Measurements from ENCODE around the gene DENND6A.
"Not testable (repeated sequence)": the region's sequence is repeated elsewhere in the genome, so short reads cannot be mapped to it uniquely, and the experiment has no call there.

DENND6A gene

DNA sequence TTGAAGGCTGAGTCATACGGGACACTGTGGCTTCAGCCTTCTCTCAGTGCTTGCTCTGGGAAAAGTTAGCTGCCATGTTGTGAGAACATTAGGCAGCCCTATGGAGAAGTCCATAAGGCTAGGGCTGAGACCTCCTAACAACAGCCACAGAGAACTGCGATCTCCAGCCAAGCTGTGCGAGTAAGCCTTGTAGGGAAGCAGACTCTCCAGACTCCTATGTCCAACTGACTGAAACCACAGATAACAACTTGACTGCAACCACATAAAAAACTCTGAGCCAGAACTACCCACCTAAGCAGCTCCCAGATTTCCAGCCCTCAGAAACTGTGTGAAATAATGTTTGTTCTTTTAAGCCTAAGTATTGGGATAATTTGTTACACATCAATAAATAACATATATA is 40.7 kb downstream of the DENND6A start:
- DNase-seq (ENCODE audit: low read depth, low spot score) = no peak
- H3K4me3 ChIP-seq (ENCODE audit: low read length) = no peak overlapping the region

- no peak overlapping the region for H3K4me3 ChIP-seq (ENCODE audit: low read length)
- no peak for DNase-seq (ENCODE audit: low read depth, low spot score)
Measured at GRCh38 chr3:57647292-57647940, 45.5 kb downstream of the DENND6A start.

GRCh38 chr3:57646723-57647122 is 46.2 kb downstream of the DENND6A start:
- peak; percentile 8 for DNase-seq (ENCODE audit: low read depth, low spot score)

GRCh38 chr3:57644740-57645139 is 48.1 kb downstream of the DENND6A start:
- DNase-seq (ENCODE audit: low read depth, low spot score) = no peak

More at GRCh38 chr3:57646723-57647122, 46.2 kb downstream of the DENND6A start:
- H3K4me3 ChIP-seq (ENCODE audit: low read length) = no peak overlapping the region

DNA sequence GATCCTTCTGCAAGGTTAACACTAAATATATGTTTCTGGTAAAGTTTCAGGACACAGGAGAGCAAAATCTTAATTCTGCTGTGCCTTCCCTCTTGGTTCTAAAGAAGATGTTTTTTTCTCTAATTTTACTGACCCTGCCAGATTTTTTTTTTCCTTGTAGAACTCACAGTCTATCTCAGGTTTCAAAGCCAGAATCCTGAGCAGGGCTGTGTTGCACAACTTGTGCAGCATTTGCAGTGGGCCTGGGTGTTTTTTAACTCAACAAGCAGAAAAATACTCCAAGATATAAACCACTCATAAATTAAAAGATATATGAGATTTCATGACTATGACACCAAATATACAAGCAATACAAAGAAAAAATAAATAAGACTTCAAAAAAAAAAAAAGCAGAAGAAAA is 55.5 kb downstream of the DENND6A start:
- no peak for DNase-seq (ENCODE audit: low read depth, low spot score)
- no peak overlapping the region for H3K4me3 ChIP-seq (ENCODE audit: low read length)

More at GRCh38 chr3:57644740-57645139, 48.1 kb downstream of the DENND6A start:
- no peak overlapping the region for H3K4me3 ChIP-seq (ENCODE audit: low read length)

DNA sequence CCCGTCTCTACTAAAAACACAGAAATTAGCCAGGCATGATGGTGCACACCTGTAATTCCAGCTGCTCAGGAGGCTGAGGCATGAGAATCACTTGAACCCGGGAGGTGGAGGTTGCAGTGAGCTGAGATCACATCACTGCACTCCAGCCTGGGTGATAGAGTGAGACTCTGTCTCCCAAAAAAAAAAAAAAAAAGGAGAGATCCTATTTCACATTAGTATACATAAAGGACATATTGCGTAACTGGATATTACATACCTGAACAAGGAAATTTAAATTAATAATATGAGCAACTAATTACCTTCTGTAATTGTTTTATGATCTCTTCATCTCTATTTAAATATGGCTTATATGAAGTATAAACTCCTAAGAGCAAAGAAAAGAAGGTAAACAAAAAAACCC is 58.6 kb downstream of the DENND6A start:
- not testable (repeated sequence) for H3K4me3 ChIP-seq (ENCODE audit: low read length)

GRCh38 chr3:57627976-57628375 is 64.9 kb downstream of the DENND6A start:
- DNase-seq (ENCODE audit: low read depth, low spot score) = no peak

More for the DNA sequence above, 58.6 kb downstream of the DENND6A start:
- DNase-seq (ENCODE audit: low read depth, low spot score) = not testable (repeated sequence)

GRCh38 chr3:57624801-57625200 is 68.1 kb downstream of the DENND6A start:
- DNase-seq (ENCODE audit: low read depth, low spot score) = no peak
- no peak overlapping the region for H3K4me3 ChIP-seq (ENCODE audit: low read length)

More at GRCh38 chr3:57627976-57628375, 64.9 kb downstream of the DENND6A start:
- H3K4me3 ChIP-seq (ENCODE audit: low read length) = no peak overlapping the region

DNA sequence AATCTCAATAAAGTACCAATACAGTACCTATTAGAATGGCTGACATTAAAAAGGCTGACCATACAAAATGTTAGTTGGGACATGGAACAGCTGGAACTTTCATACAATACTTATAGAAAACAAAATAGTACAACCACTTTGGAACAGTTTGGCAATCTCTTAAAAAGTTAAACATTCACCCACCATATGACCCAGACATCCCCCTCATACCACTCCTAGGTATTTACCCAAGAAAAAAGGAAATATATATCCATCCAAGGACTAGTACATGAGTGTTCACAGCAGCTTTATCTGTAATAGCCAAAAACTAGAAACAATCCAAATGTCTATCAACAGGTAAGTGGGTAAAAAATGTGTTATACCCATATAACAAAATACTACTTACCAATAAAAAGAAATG is 70.5 kb downstream of the DENND6A start:
- DNase-seq (ENCODE audit: low read depth, low spot score) = no peak
- H3K4me3 ChIP-seq (ENCODE audit: low read length) = no peak overlapping the region

DNA sequence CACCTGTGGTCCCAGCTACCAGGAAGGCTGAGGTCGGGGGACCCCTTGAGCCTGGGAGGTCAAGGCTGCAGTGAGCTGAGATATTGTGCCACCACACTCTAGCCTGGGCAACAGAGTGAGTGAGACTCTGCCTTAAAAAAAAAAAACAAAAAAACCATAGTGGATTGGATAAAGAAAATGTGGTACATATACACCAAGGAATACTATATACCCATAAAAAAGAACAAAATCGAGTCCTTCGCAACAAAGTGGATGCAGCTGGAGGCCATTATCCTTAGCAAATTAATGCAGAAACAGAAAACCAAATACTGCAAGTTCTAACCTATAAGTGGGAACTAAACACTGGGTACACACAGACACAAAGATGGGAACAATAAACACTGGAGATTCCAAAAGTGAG is 75.1 kb downstream of the DENND6A start:
- DNase-seq (ENCODE audit: low read depth, low spot score) = no peak
- no peak overlapping the region for H3K4me3 ChIP-seq (ENCODE audit: low read length)

- no peak for DNase-seq (ENCODE audit: low read depth, low spot score)
- H3K4me3 ChIP-seq (ENCODE audit: low read length) = no peak overlapping the region
Measured at GRCh38 chr3:57616233-57616632, 76.6 kb downstream of the DENND6A start.

GRCh38 chr3:57611870-57612269 is 81.0 kb downstream of the DENND6A start:
- not testable (repeated sequence) for DNase-seq (ENCODE audit: low read depth, low spot score); H3K4me3 ChIP-seq (ENCODE audit: low read length)

- no peak for DNase-seq (ENCODE audit: low read depth, low spot score)
- no peak overlapping the region for H3K4me3 ChIP-seq (ENCODE audit: low read length)
Measured at GRCh38 chr3:57605683-57606082, 87.2 kb downstream of the DENND6A start.

- no peak overlapping the region for H3K4me3 ChIP-seq (ENCODE audit: low read length)
- DNase-seq (ENCODE audit: low read depth, low spot score) = no peak
Measured at GRCh38 chr3:57604971-57605370, 87.9 kb downstream of the DENND6A start.

GRCh38 chr3:57600195-57600594 is 92.7 kb downstream of the DENND6A start:
- DNase-seq (ENCODE audit: low read depth, low spot score) = no peak
- H3K4me3 ChIP-seq (ENCODE audit: low read length) = no peak overlapping the region

GRCh38 chr3:57598765-57599360 is 94.0 kb downstream of the DENND6A start:
- DNase-seq (ENCODE audit: low read depth, low spot score) = no peak
- peak overlapping the region; percentile 84 for H3K4me3 ChIP-seq (ENCODE audit: low read length)

DNA sequence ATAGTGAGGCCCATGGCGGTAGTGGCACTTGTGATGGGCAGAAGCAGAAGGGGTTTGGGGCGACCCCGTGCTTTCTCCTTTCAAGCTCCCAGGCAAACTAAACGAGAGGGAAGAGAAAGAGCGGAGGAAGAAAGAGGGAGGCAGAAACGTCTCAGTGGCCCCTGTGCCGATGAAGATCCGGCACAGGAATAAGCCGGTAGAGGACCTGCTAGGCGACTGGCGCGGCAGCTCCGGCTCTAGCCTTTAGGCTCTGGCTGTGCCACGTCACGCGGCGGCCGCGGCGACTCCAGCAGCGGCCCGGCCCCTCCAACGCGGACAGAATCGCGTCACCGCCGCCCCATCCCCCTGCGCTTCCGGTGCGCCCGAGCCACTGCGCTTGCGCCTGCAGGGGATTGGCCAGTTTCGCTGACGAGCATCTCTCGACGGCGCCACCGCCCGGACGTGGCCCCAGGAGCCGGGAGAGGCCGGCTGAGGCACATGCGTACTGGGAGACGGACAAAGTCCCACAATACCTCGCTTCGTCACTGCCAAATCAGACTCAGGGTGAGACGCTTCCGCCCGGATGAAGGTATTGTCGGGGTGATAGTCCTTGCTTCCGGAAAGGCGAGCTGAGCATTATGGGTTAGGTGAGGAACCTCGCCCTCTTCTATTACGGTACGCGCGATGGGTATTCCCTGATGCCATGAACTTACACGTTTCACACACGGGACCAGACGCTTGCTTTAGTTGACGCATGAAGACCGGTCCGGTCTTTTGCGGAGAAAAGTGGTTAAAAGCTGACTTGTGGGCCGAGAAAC is 95.6 kb downstream of the DENND6A start, which contains the start of gene ARF4:
Gene ARF4, minus strand, starts transcription at position 218 of the 797 bp plus-strand sequence. Its CDS starts 204 bp downstream, at position 14.
- DNase-seq (ENCODE audit: low read depth, low spot score) = peak; percentile 99
- peak within 1 kb of the TSS; percentile 99 for H3K4me3 ChIP-seq (ENCODE audit: low read length)

DNA sequence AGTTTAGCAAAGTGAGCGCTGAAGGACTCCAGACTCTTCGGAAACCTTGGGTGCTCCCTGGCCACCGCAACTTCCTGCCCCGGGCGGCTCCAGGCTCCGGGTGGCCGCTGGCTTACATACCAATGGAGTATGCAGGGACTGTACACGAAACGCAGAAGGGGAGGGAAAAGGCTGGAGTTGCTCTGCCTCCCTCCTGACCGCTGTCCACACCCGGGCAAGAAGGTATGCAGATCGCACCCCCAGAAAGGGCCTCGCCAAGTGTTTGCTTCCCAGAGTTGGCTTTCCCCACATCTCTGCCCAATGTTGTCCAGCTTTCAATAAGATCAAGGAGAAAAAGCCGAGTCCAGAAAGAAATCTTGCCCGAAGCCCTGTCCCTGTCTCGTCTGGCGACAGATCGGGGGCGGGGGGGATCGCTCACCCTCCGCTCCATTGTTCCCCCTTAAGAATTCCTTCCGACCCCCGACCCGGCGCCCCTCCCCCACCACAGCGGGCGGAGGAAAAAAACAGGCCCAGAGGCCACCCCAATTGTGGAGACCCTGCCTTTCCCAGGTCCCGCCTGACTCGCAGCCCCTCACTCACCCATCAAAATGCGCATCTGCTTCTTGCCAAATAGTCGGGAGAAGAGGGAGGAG is 96.3 kb downstream of the DENND6A start:
- peak; percentile 17 for DNase-seq (ENCODE audit: low read depth, low spot score)
- peak overlapping the region; percentile 99 for H3K4me3 ChIP-seq (ENCODE audit: low read length)

DNA sequence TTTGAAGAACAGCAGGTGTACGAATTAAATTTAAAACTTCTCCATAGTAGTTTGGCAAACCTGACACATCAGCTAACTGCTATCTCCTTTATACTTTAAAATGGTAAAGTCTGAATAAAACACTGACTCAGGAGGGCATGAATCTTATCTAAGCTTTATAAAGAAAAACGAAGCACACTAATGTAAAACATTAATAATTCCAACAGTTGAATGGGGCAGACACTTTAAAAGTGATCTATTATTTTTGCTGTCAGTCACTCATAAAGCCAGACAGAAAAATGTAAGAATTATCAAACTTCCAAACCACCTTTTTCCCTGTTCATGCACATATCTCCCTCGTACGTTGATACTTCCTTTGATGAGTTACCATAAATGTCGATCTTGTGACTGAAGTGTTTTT is 98.3 kb downstream of the DENND6A start:
- no peak for DNase-seq (ENCODE audit: low read depth, low spot score)
- H3K4me3 ChIP-seq (ENCODE audit: low read length) = no peak overlapping the region

- no peak overlapping the region for H3K4me3 ChIP-seq (ENCODE audit: low read length)
- no peak for DNase-seq (ENCODE audit: low read depth, low spot score)
Measured at GRCh38 chr3:57594144-57594543, 98.7 kb downstream of the DENND6A start.

Measured in Jurkat, Clone E6-1 (cell line).